WI38 (cell line): Measurements from ENCODE around the gene ZPBP.

ENCODE experiments used
- H3K4me3 ChIP-seq: 2 replicates; pipeline ENCODE4 v1.5.1; 2011; ENCODE audit warnings: low read depth, mild to moderate bottlenecking, control low read depth, low read length
- CTCF ChIP-seq: IDR thresholded peaks from 2 replicates; pipeline ENCODE4 v1.5.1; 2012; ENCODE audit warnings: low read depth, mild to moderate bottlenecking, control low read depth, low read length

Gene ZPBP

GRCh38 chr7:49937608-49938007 is 155.4 kb downstream of the ZPBP start:
- no peak for TF ChIP-seq CTCF
- no peak overlapping the region for H3K4me3 ChIP-seq

GRCh38 chr7:49931627-49932026 is 161.4 kb downstream of the ZPBP start:
- H3K4me3 ChIP-seq = no peak overlapping the region
- TF ChIP-seq CTCF = no peak

- no peak for TF ChIP-seq CTCF
- no peak overlapping the region for H3K4me3 ChIP-seq
Observed at GRCh38 chr7:49928787-49929186, 164.3 kb downstream of the ZPBP start.

- no peak for TF ChIP-seq CTCF
- H3K4me3 ChIP-seq = no peak overlapping the region
Observed at GRCh38 chr7:49927631-49928030, 165.4 kb downstream of the ZPBP start.

- no peak for TF ChIP-seq CTCF
- H3K4me3 ChIP-seq = no peak overlapping the region
Observed at GRCh38 chr7:49926720-49927119, 166.3 kb downstream of the ZPBP start.

GRCh38 chr7:49911909-49912308 is 181.1 kb downstream of the ZPBP start:
- H3K4me3 ChIP-seq = no peak overlapping the region
- no peak for TF ChIP-seq CTCF

- no peak overlapping the region for H3K4me3 ChIP-seq
- no peak for TF ChIP-seq CTCF
Observed at GRCh38 chr7:49894543-49894942, 198.5 kb downstream of the ZPBP start.
